Body of pancreas (tissue), 4 donors: ENCODE results near the gene RBM12.

ENCODE experiments used
- CTCF ChIP-seq, 7 experiments: fragments of 450-650 bp in 4 of 7; fragments of 200-600 bp in 3 of 7; sonication (generic) in 3 of 7; IDR thresholded peaks; one replicate each; pipeline ENCODE4 v1.5.1; 2016 to 2019; ENCODE audit warnings: antibody characterized with exemption in 7 of 7
- POLR2A ChIP-seq, 3 donors: fragments of 450-650 bp; IDR thresholded peaks; one replicate each; pipeline ENCODE4 v1.6.1; 2016; ENCODE audit warnings: antibody characterized with exemption in 3 of 3, mild to moderate bottlenecking in 2 of 3

DNA sequence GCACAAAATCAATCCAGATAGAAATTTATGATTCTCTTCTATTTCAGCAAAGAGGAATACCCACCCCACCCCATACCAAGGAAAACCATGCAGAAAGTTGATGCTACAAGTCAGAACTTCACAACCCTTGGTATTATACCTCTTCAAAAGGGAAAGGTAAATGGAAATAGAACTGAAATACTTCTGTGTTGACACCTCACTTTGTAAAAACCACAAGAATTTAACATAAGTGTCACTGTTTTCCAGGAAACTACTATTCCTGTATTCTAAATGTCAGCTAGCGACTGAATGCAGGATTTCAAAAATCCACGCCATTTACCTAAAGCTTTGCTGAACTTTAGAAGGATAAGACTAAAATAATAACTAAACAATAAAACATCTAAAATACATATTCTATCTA is 3.6 kb downstream of the RBM12 start:
- TF ChIP-seq CTCF (IDR thresholded peaks at IDR 0.05) (no peak), POLR2A (IDR thresholded peaks at IDR 0.05) (no peak)
